Sigmoid colon (tissue), 7 donors: ENCODE data around the gene FUT8. TPM values are rescaled to one million over a fixed set of nuclear protein-coding genes. Genes with fewer than 3 reads are reported as not detected.

Experiments
- DNase-seq: peaks from one replicate; pipeline ENCODE4 v3.0.0-alpha.2; 2019
- H3K27ac ChIP-seq, 4 donors: fragments of 200-600 bp; sonication (generic); one replicate each; pipeline ENCODE4 v1.5.1; 2016 to 2019; ENCODE audit warnings: mild to moderate bottlenecking in 1 of 4
- H3K27me3 ChIP-seq, 3 donors: fragments of 200-600 bp; sonication (generic); one replicate each; pipeline ENCODE4 v1.5.1; 2019; ENCODE audit warnings: mild to moderate bottlenecking in 1 of 3
- H3K36me3 ChIP-seq, 4 donors: fragments of 200-600 bp; sonication (generic); one replicate each; pipeline ENCODE4 v1.5.1; 2016 to 2019
- H3K4me1 ChIP-seq, 4 donors: fragments of 200-600 bp; sonication (generic); one replicate each; pipeline ENCODE4 v1.5.1; 2017 to 2019
- H3K4me3 ChIP-seq, 4 donors: fragments of 200-600 bp; sonication (generic); one replicate each; pipeline ENCODE4 v1.5.1; 2017 to 2019; ENCODE audit warnings: mild to moderate bottlenecking in 2 of 4, moderate library complexity in 1 of 4
- H3K9me3 ChIP-seq, 4 donors: fragments of 200-600 bp in 3 of 4; sonication (generic) in 3 of 4; one replicate each; pipeline versions ENCODE4 v1.5.1 to v1.6.1; 2013 to 2019
- CTCF ChIP-seq, 4 experiments: fragments of 450-650 bp in 3 of 4; fragments of 200-600 bp in 1 of 4; IDR thresholded peaks; one replicate each; pipeline ENCODE4 v1.5.1; 2016 to 2019; ENCODE audit warnings: antibody characterized with exemption in 4 of 4, mild to moderate bottlenecking in 3 of 4, moderate library complexity in 2 of 4
- EP300 ChIP-seq, 4 donors: sonication (generic); formaldehyde crosslinking; IDR thresholded peaks; one replicate each; pipeline ENCODE4 v1.6.1; 2017; ENCODE audit warnings: antibody characterized with exemption in 4 of 4
- POLR2A ChIP-seq, 2 donors: fragments of 450-650 bp; IDR thresholded peaks; one replicate each; pipeline ENCODE4 v1.6.1; 2016; ENCODE audit warnings: antibody characterized with exemption in 2 of 2, mild to moderate bottlenecking in 2 of 2, moderate library complexity in 2 of 2
- POLR2AphosphoS5 ChIP-seq, 4 donors: sonication (generic); formaldehyde crosslinking; IDR thresholded peaks; one replicate each; pipeline ENCODE4 v1.6.1; 2017; ENCODE audit warnings: antibody characterized with exemption in 4 of 4
- WGBS, 2 donors: extraction: QIAGEN DNeasy Blood & Tissue Kit; methylation state at CpG; one replicate each; pipeline ENCODE4 v1.1.7; 2013; 5-methylcytosine and 5-hydroxymethylcytosine counted together
- intact Hi-C: fragments of 100-400 bp; cut with DNase I; formaldehyde crosslinking; loops from one replicate; pipeline ENCODE4 v1.15.1; 2023
- polyA plus RNA-seq, 3 donors: library from polyadenylated mRNA; stranded (reverse); fragments of 200-250 nt; gene quantifications; one replicate each; pipeline ENCODE4 v1.2.3, GENCODE V29; 2013
- total RNA-seq, 4 donors: library from RNA; depleted of rRNA; stranded (reverse); fragments of >200 nt; gene quantifications; one replicate each; pipeline ENCODE4 v1.1.0, GENCODE V29; 2016
- donor health status: healthy with polysubstance abuse.
- donor health status: Bipolar disorder and iron deficiency.
- donor health status: healthy.

The FUT8 gene
- total and polyA plus RNA-seq, 7 donors, result 2.5 to 53.9 (median 22.0) TPM

- H3K36me3 ChIP-seq, result no peaks in the 10 kb centered on the region
- no peaks in the 10 kb centered on the region for H3K27me3 ChIP-seq
- no peaks in the 10 kb centered on the region for H3K4me1 ChIP-seq
- H3K9me3 ChIP-seq, result no peaks in the 10 kb centered on the region
- TF ChIP-seq EP300 (IDR thresholded peaks at IDR 0.05) (no peak), POLR2A (IDR thresholded peaks at IDR 0.05) (no peak), POLR2AphosphoS5 (IDR thresholded peaks at IDR 0.05) (no peak), CTCF (IDR thresholded peaks at IDR 0.05) (no peak)
- no peak overlapping the region for H3K4me3 ChIP-seq
- 94 to 96% methylated on average over 1 of the region's 1 CpG for WGBS, 2 donors
- DNase-seq, result no peak
- H3K27ac ChIP-seq, result no peak overlapping the region
- intact Hi-C loops, result no loop called here
Measured at GRCh38 chr14:65696801-65697200, 284.3 kb downstream of the FUT8 start.

GRCh38 chr14:65703521-65703920 is 291.0 kb downstream of the FUT8 start:
- H3K4me3 ChIP-seq, result no peak overlapping the region
- TF ChIP-seq POLR2AphosphoS5 (IDR thresholded peaks at IDR 0.05), result no peak
- no peak for TF ChIP-seq POLR2A (IDR thresholded peaks at IDR 0.05)
- no peak for TF ChIP-seq CTCF (IDR thresholded peaks at IDR 0.05)
- no peak for TF ChIP-seq EP300 (IDR thresholded peaks at IDR 0.05)
- no peaks in the 10 kb centered on the region for H3K36me3 ChIP-seq
- DNase-seq, result no peak
- H3K27me3 ChIP-seq, result no peaks in the 10 kb centered on the region
- H3K27ac ChIP-seq, result no peak overlapping the region
- peaks cover 0 to 8% (median 0%) of the 10 kb centered on the region in 4 donors for H3K4me1 ChIP-seq
- intact Hi-C loops, result no loop called here
- 75 to 80% methylated on average over 3 of the region's 3 CpGs for WGBS, 2 donors
- H3K9me3 ChIP-seq, result peaks cover 0 to 4% (median 0%) of the 10 kb centered on the region in 4 donors

DNA sequence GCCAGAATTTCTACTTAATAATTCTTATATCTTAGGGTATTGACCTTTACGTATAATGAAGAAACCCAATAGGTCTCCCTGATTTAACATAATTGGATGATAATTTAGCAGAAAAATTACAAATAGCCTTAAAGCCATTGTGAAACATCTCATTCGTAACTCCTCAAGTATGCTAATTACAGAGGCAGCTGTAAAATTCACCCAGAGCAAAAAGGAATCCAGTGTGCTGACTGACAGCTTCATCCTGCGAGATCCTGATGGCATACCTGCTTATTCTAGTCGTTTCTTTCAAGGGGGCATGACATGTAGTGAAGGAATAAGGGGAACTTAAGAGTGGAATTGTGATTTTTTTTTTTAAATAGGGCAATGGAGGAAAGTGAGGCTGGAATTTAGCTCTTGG is 291.5 kb downstream of the FUT8 start:
- Histone ChIP-seq H3K9me3 (peaks cover 0 to 4% (median 0%) of the 10 kb centered on the region in 4 donors), H3K27me3 (no peaks in the 10 kb centered on the region), H3K4me3 (no peak overlapping the region), H3K36me3 (no peaks in the 10 kb centered on the region), H3K4me1 (peaks cover 0 to 8% (median 0%) of the 10 kb centered on the region in 4 donors), H3K27ac (no peak overlapping the region)
- WGBS, 2 donors, result 84 to 93% methylated on average over 4 of the region's 4 CpGs
- TF ChIP-seq POLR2A (IDR thresholded peaks at IDR 0.05) (no peak), POLR2AphosphoS5 (IDR thresholded peaks at IDR 0.05) (no peak), CTCF (IDR thresholded peaks at IDR 0.05) (no peak), EP300 (IDR thresholded peaks at IDR 0.05) (no peak)
- no peak for DNase-seq
- intact Hi-C loops, result no loop called here

DNA sequence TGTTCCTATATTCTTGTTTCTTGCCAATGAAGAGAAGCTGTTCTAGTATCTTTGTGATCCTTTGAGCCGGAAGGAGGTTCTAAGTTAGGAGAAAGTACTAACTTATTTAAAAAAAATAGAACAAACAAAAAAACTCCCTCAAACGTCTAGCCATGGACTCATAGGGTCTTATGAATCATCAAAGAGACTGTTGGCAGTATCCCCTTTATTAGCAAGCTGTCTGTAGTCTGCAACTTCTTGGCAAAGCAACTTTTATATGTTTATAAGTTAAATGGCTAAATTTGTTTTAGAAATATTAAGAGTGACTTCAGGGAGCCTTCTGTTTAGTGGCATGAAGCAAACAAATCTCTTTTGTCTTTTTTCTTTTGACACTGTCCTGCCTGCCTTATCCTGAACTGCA is 291.9 kb downstream of the FUT8 start:
- Histone ChIP-seq H3K9me3 (peaks cover 0 to 4% (median 0%) of the 10 kb centered on the region in 4 donors), H3K36me3 (no peaks in the 10 kb centered on the region), H3K27ac (no peak overlapping the region), H3K4me1 (peaks cover 0 to 8% (median 0%) of the 10 kb centered on the region in 4 donors), H3K27me3 (no peaks in the 10 kb centered on the region), H3K4me3 (no peak overlapping the region)
- no peak for DNase-seq
- intact Hi-C loops, result no loop called here
- WGBS, 2 donors, result 61 to 67% methylated on average over 2 of the region's 2 CpGs
- no peak for TF ChIP-seq CTCF (IDR thresholded peaks at IDR 0.05)
- no peak for TF ChIP-seq EP300 (IDR thresholded peaks at IDR 0.05)
- no peak for TF ChIP-seq POLR2A (IDR thresholded peaks at IDR 0.05)
- no peak for TF ChIP-seq POLR2AphosphoS5 (IDR thresholded peaks at IDR 0.05)

DNA sequence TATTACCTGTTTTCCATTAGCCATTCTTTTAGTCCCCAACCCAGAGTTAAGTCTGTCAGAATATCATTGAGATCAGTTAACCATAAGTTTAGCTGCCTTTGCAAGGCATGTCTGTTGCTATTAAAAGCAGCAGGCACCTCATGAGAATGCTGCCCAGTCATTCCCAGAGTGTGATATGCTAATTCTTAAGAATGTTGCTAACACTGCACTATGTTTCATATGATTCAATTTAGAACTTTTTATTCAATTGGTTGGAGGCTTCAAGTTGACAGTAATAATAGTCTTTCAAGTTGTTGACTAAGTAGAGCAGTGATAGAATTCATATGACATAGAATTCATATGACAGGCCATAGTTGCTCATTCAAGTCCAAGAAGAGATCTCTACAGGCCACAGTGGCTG is 292.3 kb downstream of the FUT8 start:
- H3K36me3 ChIP-seq, result no peaks in the 10 kb centered on the region
- no peaks in the 10 kb centered on the region for H3K27me3 ChIP-seq
- H3K4me3 ChIP-seq, result no peak overlapping the region
- peaks cover 0 to 8% (median 0%) of the 10 kb centered on the region in 4 donors for H3K4me1 ChIP-seq
- no peak for TF ChIP-seq CTCF (IDR thresholded peaks at IDR 0.05)
- H3K9me3 ChIP-seq, result peaks cover 0 to 4% (median 0%) of the 10 kb centered on the region in 4 donors
- H3K27ac ChIP-seq, result no peak overlapping the region
- DNase-seq, result no peak
- intact Hi-C loops, result no loop called here
